Testis (tissue), 3 donors: Measurements from ENCODE around the gene CCDC57. TPM values are rescaled to one million over a fixed set of nuclear protein-coding genes. Genes with fewer than 3 reads are reported as not detected.

Experiments used
- DNase-seq: peaks from one replicate; pipeline ENCODE4 v3.0.0-alpha.2; 2019
- H3K27ac ChIP-seq, 2 donors: fragments of 200-600 bp; sonication (generic); one replicate each; pipeline ENCODE4 v1.5.1; 2019
- H3K27me3 ChIP-seq: fragments of 200-600 bp; sonication (generic); one replicate; pipeline ENCODE4 v1.5.1; 2019
- H3K36me3 ChIP-seq: fragments of 200-600 bp; sonication (generic); one replicate; pipeline ENCODE4 v1.5.1; 2017; ENCODE audit warnings: low read depth; ENCODE audit errors: missing control alignments
- H3K4me1 ChIP-seq: fragments of 200-600 bp; sonication (generic); one replicate; pipeline ENCODE4 v1.5.1; 2019
- H3K4me3 ChIP-seq, 2 donors: fragments of 200-600 bp; sonication (generic); one replicate each; pipeline ENCODE4 v1.5.1; 2017 to 2019
- H3K9me3 ChIP-seq: fragments of 200-600 bp; sonication (generic); one replicate; pipeline ENCODE4 v1.5.1; 2017
- POLR2A ChIP-seq: fragments of 450-650 bp; IDR thresholded peaks from one replicate; pipeline ENCODE4 v1.6.1; 2017; ENCODE audit warnings: antibody characterized with exemption, mild to moderate bottlenecking, moderate library complexity
- WGBS, 2 donors: methylation state at CpG; one replicate each; pipeline ENCODE4 v1.1.5; 2018; 5-methylcytosine and 5-hydroxymethylcytosine counted together
- intact Hi-C: fragments of 100-400 bp; cut with DNase I; formaldehyde crosslinking; loops from one replicate; pipeline ENCODE4 v1.15.1; 2023; ENCODE audit warnings: low total_unique reads
- microRNA-seq, 2 donors: library from miRNA; unstranded; fragments of <30 nt; microRNA quantifications; one replicate each; pipeline ENCODE4, GENCODE V29; 2016; ENCODE audit warnings: borderline number of aligned reads in 2 of 2, borderline replicate concordance in 1 of 2
- polyA plus RNA-seq: library from polyadenylated mRNA; stranded (reverse); fragments of 350-450 nt; fragmentation: Illumina TruSeq; extraction: RNeasy Lipid Tissue Mini Kit (QIAGEN cat#74804); gene quantifications from one replicate; pipeline ENCODE4 v1.2.3, GENCODE V29; 2014; ENCODE audit warnings: low read depth, low replicate concordance; ENCODE audit not compliant: insufficient read depth
- total RNA-seq, 2 donors: library from RNA; depleted of rRNA; stranded (reverse); fragments of >200 nt; gene quantifications; one replicate each; pipeline ENCODE4 v1.2.3, GENCODE V29; 2016
- TF ChIP-seq, protein P1 (sequence below), 3 experiments: fragments of 450-650 bp in 2 of 3; fragments of 200-600 bp in 1 of 3; sonication (generic) in 1 of 3; IDR thresholded peaks; one replicate each; pipeline ENCODE4 v1.5.1; 2016 to 2019; ENCODE audit warnings: antibody characterized with exemption in 3 of 3, mild to moderate bottlenecking in 2 of 3, moderate library complexity in 1 of 3

The CCDC57 gene
- total and polyA plus RNA-seq, 3 donors from 2014 or later: 61.3 to 111 (median 71.8) TPM

DNA sequence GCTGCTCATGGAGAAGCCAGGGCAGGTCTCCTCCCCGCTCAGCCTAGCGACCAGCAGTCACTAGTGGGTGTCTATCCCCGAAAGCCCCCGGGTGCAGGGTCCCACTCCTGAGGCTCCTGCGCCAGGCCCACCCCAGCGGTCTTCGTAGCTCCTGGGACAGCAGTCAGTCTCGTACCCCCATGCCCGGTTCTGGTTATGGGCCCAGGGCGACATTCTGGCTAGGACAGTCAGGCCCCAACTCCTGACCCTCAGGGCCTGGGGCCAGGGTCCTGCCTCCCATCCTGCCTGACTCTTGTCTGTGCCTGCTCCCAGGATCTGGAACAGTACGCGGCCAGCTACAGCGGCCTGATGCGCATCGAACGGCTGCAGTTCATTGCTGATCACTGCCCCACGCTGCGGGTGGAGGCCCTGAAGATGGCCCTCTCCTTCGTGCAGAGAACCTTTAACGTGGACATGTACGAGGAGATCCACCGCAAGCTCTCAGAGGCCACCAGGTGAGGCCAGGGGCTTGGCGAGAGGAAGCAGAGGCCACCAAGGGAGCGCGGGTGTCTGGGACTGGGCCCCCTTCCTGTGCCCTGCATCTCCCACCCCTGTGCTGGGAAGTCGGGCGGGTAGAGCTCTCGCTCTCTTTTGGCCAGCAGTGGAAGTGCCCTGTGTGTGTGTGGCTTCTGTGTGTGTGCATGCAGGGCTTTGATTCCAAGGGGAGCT lies 158.9 kb downstream of the CCDC57 start:
- WGBS, 2 donors: 89 to 93% methylated on average over 17 to 25 of the region's 28 CpGs
- intact Hi-C loops: no loop called here
- DNase-seq: no peak
- Histone ChIP-seq H3K36me3 (no peaks in the 10 kb centered on the region), H3K4me3 (no peak overlapping the region), H3K4me1 (peaks cover 11% of the 10 kb centered on the region), H3K27me3 (no peaks in the 10 kb centered on the region), H3K27ac (no peak overlapping the region), H3K9me3 (no peaks in the 10 kb centered on the region)
- TF ChIP-seq, protein P1, sequence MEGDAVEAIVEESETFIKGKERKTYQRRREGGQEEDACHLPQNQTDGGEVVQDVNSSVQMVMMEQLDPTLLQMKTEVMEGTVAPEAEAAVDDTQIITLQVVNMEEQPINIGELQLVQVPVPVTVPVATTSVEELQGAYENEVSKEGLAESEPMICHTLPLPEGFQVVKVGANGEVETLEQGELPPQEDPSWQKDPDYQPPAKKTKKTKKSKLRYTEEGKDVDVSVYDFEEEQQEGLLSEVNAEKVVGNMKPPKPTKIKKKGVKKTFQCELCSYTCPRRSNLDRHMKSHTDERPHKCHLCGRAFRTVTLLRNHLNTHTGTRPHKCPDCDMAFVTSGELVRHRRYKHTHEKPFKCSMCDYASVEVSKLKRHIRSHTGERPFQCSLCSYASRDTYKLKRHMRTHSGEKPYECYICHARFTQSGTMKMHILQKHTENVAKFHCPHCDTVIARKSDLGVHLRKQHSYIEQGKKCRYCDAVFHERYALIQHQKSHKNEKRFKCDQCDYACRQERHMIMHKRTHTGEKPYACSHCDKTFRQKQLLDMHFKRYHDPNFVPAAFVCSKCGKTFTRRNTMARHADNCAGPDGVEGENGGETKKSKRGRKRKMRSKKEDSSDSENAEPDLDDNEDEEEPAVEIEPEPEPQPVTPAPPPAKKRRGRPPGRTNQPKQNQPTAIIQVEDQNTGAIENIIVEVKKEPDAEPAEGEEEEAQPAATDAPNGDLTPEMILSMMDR (IDR thresholded peaks at IDR 0.05): no peak
- no peak for TF ChIP-seq POLR2A

DNA sequence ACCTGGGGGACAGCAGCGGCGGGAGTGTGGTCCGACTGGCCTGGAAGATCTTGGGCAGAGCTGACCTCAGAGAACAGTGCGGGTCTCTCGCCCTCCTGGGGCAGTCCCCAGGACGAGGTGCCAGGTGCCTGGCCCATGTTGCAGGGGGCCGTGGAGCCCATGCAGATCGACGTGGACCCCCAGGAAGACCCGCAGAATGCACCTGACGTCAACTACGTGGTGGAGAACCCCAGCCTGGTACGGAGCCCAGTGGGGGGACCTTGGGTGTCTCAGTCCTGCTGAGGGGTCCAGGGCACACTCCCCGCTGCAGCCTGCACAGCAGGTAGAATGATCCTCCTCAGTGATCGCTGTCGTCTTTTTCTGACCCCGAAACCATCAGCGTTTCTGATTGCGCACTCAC lies 159.5 kb downstream of the CCDC57 start:
- no peaks in the 10 kb centered on the region for H3K36me3 ChIP-seq
- H3K27me3 ChIP-seq: no peaks in the 10 kb centered on the region
- TF ChIP-seq, protein P1 (IDR thresholded peaks at IDR 0.05): no peak
- H3K9me3 ChIP-seq: no peaks in the 10 kb centered on the region
- H3K4me3 ChIP-seq: no peak overlapping the region
- 84 to 88% methylated on average over 6 to 19 of the region's 19 CpGs for WGBS, 2 donors
- no peak overlapping the region for H3K27ac ChIP-seq
- intact Hi-C loops: no loop called here
- H3K4me1 ChIP-seq: peaks cover 11% of the 10 kb centered on the region
- DNase-seq: no peak

DNA sequence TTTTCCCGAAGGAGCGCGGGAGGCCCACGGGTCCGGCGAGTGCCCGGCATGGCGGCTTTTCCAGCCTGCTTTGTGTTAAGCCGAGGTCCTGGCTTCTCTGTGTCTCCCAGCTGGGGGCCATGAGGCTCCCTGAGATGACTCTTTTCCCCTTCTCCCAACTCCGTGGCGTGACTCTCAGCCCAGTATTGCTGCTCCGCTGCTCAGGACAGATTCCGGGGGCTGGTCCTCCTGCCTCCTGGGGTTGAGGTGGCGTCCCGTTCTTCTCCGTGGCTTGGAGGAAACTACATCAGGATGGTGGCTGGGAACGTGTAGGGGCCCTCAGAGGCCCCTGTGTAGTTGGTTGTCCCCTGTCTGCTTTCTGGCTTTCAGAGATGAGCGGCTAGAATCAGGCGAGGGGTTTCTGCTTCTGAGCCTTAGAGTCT lies 160.0 kb downstream of the CCDC57 start:
- Histone ChIP-seq H3K27ac (no peak overlapping the region), H3K9me3 (no peaks in the 10 kb centered on the region), H3K27me3 (no peaks in the 10 kb centered on the region), H3K4me3 (peak overlapping the region; percentile 62 to 78), H3K36me3 (no peaks in the 10 kb centered on the region), H3K4me1 (peaks cover 11% of the 10 kb centered on the region)
- TF ChIP-seq POLR2A: no peak
- TF ChIP-seq, protein P1 (IDR thresholded peaks at IDR 0.05): no peak
- WGBS, 2 donors: 10 to 29% methylated on average over 9 to 19 of the region's 19 CpGs
- DNase-seq: no peak
- intact Hi-C loops: no loop called here

DNA sequence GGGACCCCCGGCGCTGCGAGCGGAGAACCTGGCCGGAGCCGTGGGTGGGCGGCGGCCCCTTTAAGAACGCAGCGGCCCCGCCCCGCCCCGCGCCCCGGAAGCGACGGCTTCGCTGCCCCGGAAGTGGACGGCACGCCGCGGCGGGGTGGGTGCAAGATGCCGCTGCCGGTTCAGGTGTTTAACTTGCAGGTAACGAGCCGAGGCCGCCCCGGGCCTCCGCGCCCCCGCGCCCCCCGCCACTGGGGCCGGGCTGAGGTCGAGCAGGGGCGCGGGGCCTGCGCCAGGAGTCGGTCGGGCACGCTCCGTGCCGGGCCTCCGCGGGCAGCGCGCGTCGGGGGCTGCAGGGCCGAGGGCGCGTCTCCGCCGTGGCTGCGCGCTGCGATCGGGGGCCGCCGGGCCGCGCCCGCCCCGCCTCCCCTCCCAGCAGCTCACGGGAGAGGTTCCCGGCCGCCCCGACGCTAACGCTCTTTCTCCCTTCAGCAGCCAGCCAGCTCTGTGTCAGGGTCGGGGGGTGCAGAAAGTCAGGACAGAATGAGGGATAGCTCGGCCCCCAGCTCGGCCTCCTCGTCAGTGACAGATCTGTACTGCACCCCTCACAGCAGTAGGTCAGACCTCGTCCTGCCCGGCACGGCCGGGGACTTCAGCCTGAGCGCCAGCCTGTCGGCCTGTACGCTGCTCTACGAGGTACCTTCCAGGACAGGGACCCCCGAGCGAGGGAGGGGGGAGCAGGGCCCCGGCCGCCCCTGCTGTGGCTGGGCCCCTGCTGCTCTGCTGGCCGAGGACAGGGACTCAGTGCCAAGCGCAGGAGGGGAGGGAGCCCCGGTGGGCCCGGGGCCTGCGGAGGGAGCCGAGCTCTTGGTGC lies 160.6 kb downstream of the CCDC57 start, which contains the start of the genes GPS1 and RFNG:
TSS of gene GPS1 (plus strand) at position 123 of the 862 bp plus-strand sequence. CDS start at position 157, 34 bp downstream.
TSS of gene RFNG (minus strand) at position 36 of the 862 bp plus-strand sequence. CDS start 45 bp downstream, outside the sequence.
- Histone ChIP-seq H3K27me3 (no peaks in the 10 kb centered on the region), H3K4me1 (peaks cover 11% of the 10 kb centered on the region), H3K36me3 (no peaks in the 10 kb centered on the region), H3K4me3 (peak within 1 kb of the TSS; percentile 72 to 78), H3K9me3 (no peaks in the 10 kb centered on the region), H3K27ac (peak within 1 kb of the TSS; percentile 42 to 78)
- DNase-seq: peak; percentile 88
- WGBS, 2 donors: 0 to 1% methylated on average over 2 to 59 of the region's 94 CpGs
- TF ChIP-seq, protein P1 (IDR thresholded peaks at IDR 0.05): no peak
- no peak for TF ChIP-seq POLR2A
- intact Hi-C loops: no loop called here

Small RNA genes lying within 50 kb of the gene (microRNA-seq; reads per million reads assigned to microRNA genes)
- gene MIR6787: 0.69 to 2.1 reads per million in 2 donors

Other genes with a start within 250 kb of the CCDC57 start
- gene ASPSCR1, start 235.2 kb downstream of the CCDC57 start, total RNA-seq: 10 to 100 TPM; 46.2 to 49.7 TPM
- gene ASPSCR1, start 235.2 kb downstream of the CCDC57 start, polyA plus RNA-seq: 40.5 TPM
- gene CENPX, start 190.0 kb downstream of the CCDC57 start, total RNA-seq: 10 to 100 TPM; 43.5 to 51.8 TPM
- 43.0 TPM for gene CENPX, start 190.0 kb downstream of the CCDC57 start, polyA plus RNA-seq
- gene LRRC45, start 189.5 kb downstream of the CCDC57 start, total RNA-seq: 10 to 100 TPM; 10.7 to 12.8 TPM
- gene LRRC45, start 189.5 kb downstream of the CCDC57 start, polyA plus RNA-seq: 5.7 TPM
- 100 to 1,000 TPM in 1 of 2 donors, 10 to 100 TPM in 1; 74.3 to 102 TPM for gene RAC3, start 181.2 kb downstream of the CCDC57 start, total RNA-seq
- 42.3 TPM for gene RAC3, start 181.2 kb downstream of the CCDC57 start, polyA plus RNA-seq
- 100 to 1,000 TPM; 134 to 188 TPM for gene DCXR, start 175.1 kb downstream of the CCDC57 start, total RNA-seq
- 109 TPM for gene DCXR, start 175.1 kb downstream of the CCDC57 start, polyA plus RNA-seq
- gene RFNG, start 161.0 kb downstream of the CCDC57 start, total RNA-seq: 100 to 1,000 TPM in 1 of 2 donors, 10 to 100 TPM in 1; 73.3 to 102 TPM
- 50.5 TPM for gene RFNG, start 161.0 kb downstream of the CCDC57 start, polyA plus RNA-seq
- gene GPS1, start 160.9 kb downstream of the CCDC57 start, total RNA-seq: 100 to 1,000 TPM; 170 to 190 TPM
- gene GPS1, start 160.9 kb downstream of the CCDC57 start, polyA plus RNA-seq: 178 TPM
- 100 to 1,000 TPM; 117 to 132 TPM for gene DUS1L, start 147.0 kb downstream of the CCDC57 start, total RNA-seq
- 127 TPM for gene DUS1L, start 147.0 kb downstream of the CCDC57 start, polyA plus RNA-seq
- gene FASN, start 114.6 kb downstream of the CCDC57 start, total RNA-seq: 10 to 100 TPM; 76.2 to 93.0 TPM
- 47.6 TPM for gene FASN, start 114.6 kb downstream of the CCDC57 start, polyA plus RNA-seq
- gene SLC16A3, start 16.2 kb upstream of the CCDC57 start, total RNA-seq: 10 to 100 TPM; 67.7 to 71.4 TPM
- gene SLC16A3, start 16.2 kb upstream of the CCDC57 start, polyA plus RNA-seq: 70.6 TPM
- 100 to 1,000 TPM; 137 to 179 TPM for gene CSNK1D, start 60.9 kb upstream of the CCDC57 start, total RNA-seq
- 178 TPM for gene CSNK1D, start 60.9 kb upstream of the CCDC57 start, polyA plus RNA-seq
- 1 to 10 TPM in 1 of 2 donors, under 1 TPM in 1; 0.55 to 2.3 TPM for gene CD7, start 104.8 kb upstream of the CCDC57 start, total RNA-seq
- gene CD7, start 104.8 kb upstream of the CCDC57 start, polyA plus RNA-seq: 3.0 TPM
- 1 to 10 TPM in 1 of 2 donors, under 1 TPM in 1; 0.55 to 5.9 TPM for gene SECTM1, start 120.9 kb upstream of the CCDC57 start, total RNA-seq
- 9.3 TPM for gene SECTM1, start 120.9 kb upstream of the CCDC57 start, polyA plus RNA-seq
- 10 to 100 TPM; 21.9 to 37.8 TPM for gene TEX19, start 146.4 kb upstream of the CCDC57 start, total RNA-seq
- gene TEX19, start 146.4 kb upstream of the CCDC57 start, polyA plus RNA-seq: 31.2 TPM
- 10 to 100 TPM in 1 of 2 donors, 1 to 10 TPM in 1; 3.8 to 28.1 TPM for gene UTS2R, start 158.9 kb upstream of the CCDC57 start, total RNA-seq
- gene UTS2R, start 158.9 kb upstream of the CCDC57 start, polyA plus RNA-seq: 0.32 TPM
- 10 to 100 TPM; 90.9 to 95.3 TPM for gene HEXD, start 205.5 kb upstream of the CCDC57 start, total RNA-seq
- gene HEXD, start 205.5 kb upstream of the CCDC57 start, polyA plus RNA-seq: 24.4 TPM
- 10 to 100 TPM; 28.9 to 37.4 TPM for gene OGFOD3, start 205.7 kb upstream of the CCDC57 start, total RNA-seq
- gene OGFOD3, start 205.7 kb upstream of the CCDC57 start, polyA plus RNA-seq: 19.6 TPM
- 10 to 100 TPM; 61.1 to 88.2 TPM for gene CYBC1, start 237.9 kb upstream of the CCDC57 start, total RNA-seq
- gene CYBC1, start 237.9 kb upstream of the CCDC57 start, polyA plus RNA-seq: 46.3 TPM
- gene NARF, start 245.9 kb upstream of the CCDC57 start, total RNA-seq: 100 to 1,000 TPM; 115 to 130 TPM
- gene NARF, start 245.9 kb upstream of the CCDC57 start, polyA plus RNA-seq: 161 TPM